Activated CD4-positive, alpha-beta T cell treated with anti-CD3 and anti-CD28 coated beads for 36 hours (primary cell): ENCODE data around the gene INTS6L. TPM values are rescaled to one million over a fixed set of nuclear protein-coding genes. Genes with fewer than 3 reads are reported as not detected.

Experiments used
- ATAC-seq: fragments of 200-7000 bp; cut with Tn5 transposase; one replicate; pipeline ENCODE4 v1.10.0; 2021; ENCODE audit warnings: mild to moderate bottlenecking, moderate library complexity
- CTCF ChIA-PET: fragments of 350-600 bp; sonication (Branson Sonifier 250); formaldehyde crosslinking; loops from one replicate; lab custom pipeline; 2021; ENCODE audit warnings: antibody characterized with exemption; lab: Charles Lee
- POLR2A ChIA-PET: fragments of 350-600 bp; sonication (Branson Sonifier 250); formaldehyde crosslinking; loops from one replicate; lab custom pipeline; 2021; ENCODE audit warnings: antibody characterized with exemption, inconsistent platforms; lab: Charles Lee
- DNase-seq: peaks from one replicate; pipeline ENCODE4 v3.0.0-alpha.2; 2020
- H3K27ac Mint-ChIP-seq: one replicate; pipeline ENCODE4 v1.8.0; 2021; ENCODE audit warnings: mixed read lengths
- H3K27me3 Mint-ChIP-seq: one replicate; pipeline ENCODE4 v1.8.0; 2021; ENCODE audit warnings: mixed read lengths
- H3K36me3 Mint-ChIP-seq: one replicate; pipeline ENCODE4 v1.8.0; 2021; ENCODE audit warnings: low read depth, mixed read lengths
- H3K4me1 Mint-ChIP-seq: one replicate; pipeline ENCODE4 v1.8.0; 2021; ENCODE audit warnings: mixed read lengths
- H3K4me3 Mint-ChIP-seq: one replicate; pipeline ENCODE4 v1.8.0; 2021; ENCODE audit warnings: mild to moderate bottlenecking, moderate library complexity, mixed read lengths
- H3K9me3 Mint-ChIP-seq: one replicate; pipeline ENCODE4 v1.8.0; 2021; ENCODE audit warnings: low read depth, mixed read lengths
- intact Hi-C, 2 experiments: fragments of 100-400 bp; cut with DNase I in 1 of 2; cut with micrococcal nuclease in 1 of 2; formaldehyde crosslinking; loops; one replicate each; pipeline versions ENCODE4 v1.14.2 to v1.15.1; 2022 to 2024; cut with DNase I, micrococcal nuclease
- total RNA-seq, 2 experiments: library from RNA; stranded (reverse); gene quantifications; one replicate each; pipeline ENCODE4 v1.2.3, GENCODE V29; 2021

INTS6L gene
- total RNA-seq, 2 experiments from 2014 or later = 24.1 to 26.0 TPM

DNA sequence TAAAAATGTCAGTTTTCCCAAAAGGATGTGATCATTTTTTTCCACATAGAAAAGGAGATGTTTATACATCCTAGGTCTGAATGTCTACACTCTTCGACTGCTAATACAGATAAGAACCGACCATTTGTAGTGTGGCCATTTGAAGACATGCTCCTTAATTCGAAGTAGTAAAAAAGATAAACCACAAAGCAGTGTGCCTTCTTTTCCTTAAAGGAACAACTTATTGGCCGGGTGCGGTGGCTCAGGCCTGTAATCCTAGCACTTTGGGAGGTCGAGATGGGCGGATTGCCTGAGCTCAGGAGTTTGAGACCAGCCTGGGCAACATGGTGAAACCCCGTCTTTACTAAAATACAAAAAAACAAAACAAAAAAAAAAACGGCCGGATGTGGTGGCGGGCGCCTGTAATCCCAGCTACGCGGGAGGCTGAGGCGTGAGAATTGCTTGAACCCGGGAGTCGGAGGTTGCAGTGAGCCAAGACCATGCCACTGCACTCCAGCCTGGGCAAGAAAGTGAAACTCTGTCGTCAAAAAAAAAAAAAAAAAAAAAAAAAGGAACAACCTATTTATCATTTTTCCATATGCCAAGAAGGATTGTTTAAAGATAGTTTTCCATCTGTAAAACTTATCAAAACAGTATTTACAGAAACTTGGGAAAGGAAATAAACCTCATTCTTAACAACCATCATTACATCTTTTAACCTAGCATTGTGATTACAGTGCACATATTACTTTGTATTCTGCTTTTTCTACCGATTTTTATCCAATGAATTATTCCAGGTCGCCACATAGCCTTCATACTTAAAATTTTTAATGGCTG is 2.6 kb downstream of the INTS6L start:
- DNase-seq (peak; percentile 24), ATAC-seq (no peak)
- H3K4me3 Mint-ChIP-seq = peak overlapping the region; percentile 99
- peaks cover 31% of the 10 kb centered on the region for H3K36me3 Mint-ChIP-seq
- ChIA-PET POLR2A (no interaction called here), CTCF (interaction anchor here (0.6 to 1.5 kb wide), 3 partner anchors 9 to 349 kb away, joined by 3 to 6 read pairs (median 4); no protein-coding TSS in a partner anchor)
- H3K27me3 Mint-ChIP-seq = no peaks in the 10 kb centered on the region
- H3K27ac Mint-ChIP-seq = peak overlapping the region; percentile 90
- intact Hi-C loops = loop anchor here (5.0 to 10.0 kb wide), 8 partner anchors 91 to 1342 kb away; partner anchors contain the start of genes FHL1 (in 1 of the 2), HTATSF1 (in 1 of the 2) and SLC9A6 (in 1 of the 2)
- peaks cover 48% of the 10 kb centered on the region for H3K4me1 Mint-ChIP-seq
- H3K9me3 Mint-ChIP-seq = no peaks in the 10 kb centered on the region

DNA sequence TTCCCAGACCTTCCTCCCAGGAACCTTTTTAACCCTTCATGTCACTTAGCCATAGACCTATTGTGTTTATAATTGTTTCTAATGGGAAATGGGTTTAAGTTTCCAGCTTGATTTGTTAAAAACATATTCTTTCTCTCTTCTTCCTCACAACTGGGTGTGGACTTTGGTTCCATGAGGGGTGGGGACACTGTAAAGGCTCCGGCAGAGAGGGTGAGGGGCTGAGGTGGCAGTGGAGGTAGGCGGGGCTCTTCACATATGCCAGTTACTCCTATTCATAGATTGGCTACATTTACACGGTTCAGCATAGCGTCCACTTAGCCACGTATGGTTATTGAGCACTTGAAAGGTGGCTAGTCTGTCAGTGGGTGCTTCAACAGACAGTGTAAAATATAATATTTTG is 7.8 kb downstream of the INTS6L start:
- ChIA-PET POLR2A (no interaction called here), CTCF (no interaction called here)
- no peak overlapping the region for H3K27ac Mint-ChIP-seq
- intact Hi-C loops = loop anchor here in 1 of 2 experiments (10.0 kb wide), 3 partner anchors 617 to 1337 kb away; partner anchors contain the start of gene FHL1
- DNase-seq = no peak
- H3K4me1 Mint-ChIP-seq = peaks cover 63% of the 10 kb centered on the region
- H3K36me3 Mint-ChIP-seq = peaks cover 31% of the 10 kb centered on the region
- no peak for ATAC-seq
- no peak overlapping the region for H3K4me3 Mint-ChIP-seq
- H3K27me3 Mint-ChIP-seq = no peaks in the 10 kb centered on the region
- no peaks in the 10 kb centered on the region for H3K9me3 Mint-ChIP-seq

DNA sequence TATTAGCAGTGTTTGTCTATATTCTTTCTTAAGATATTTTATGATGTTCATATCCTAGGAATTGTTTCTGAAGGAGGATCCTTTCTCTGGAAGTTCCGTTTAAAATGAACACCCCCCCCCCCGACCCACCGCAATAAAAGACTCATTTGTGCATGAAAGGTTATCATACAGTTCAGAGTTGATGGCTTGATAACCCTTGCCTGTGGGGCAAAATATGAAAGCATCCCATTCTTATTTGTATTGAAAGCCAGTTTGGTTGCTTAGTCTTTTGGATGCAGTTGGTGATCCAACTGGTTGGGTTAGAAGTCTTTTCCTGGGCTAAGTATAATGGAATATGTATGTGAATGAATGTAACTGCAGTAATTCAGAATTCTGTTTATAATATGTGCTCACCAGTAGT is 8.3 kb downstream of the INTS6L start:
- intact Hi-C loops = loop anchor here in 1 of 2 experiments (10.0 kb wide), 3 partner anchors 616 to 1336 kb away; partner anchors contain the start of gene FHL1
- H3K4me1 Mint-ChIP-seq = peaks cover 64% of the 10 kb centered on the region
- H3K9me3 Mint-ChIP-seq = no peaks in the 10 kb centered on the region
- H3K27ac Mint-ChIP-seq = no peak overlapping the region
- H3K4me3 Mint-ChIP-seq = no peak overlapping the region
- peaks cover 31% of the 10 kb centered on the region for H3K36me3 Mint-ChIP-seq
- DNase-seq (no peak), ATAC-seq (no peak)
- ChIA-PET CTCF (no interaction called here), POLR2A (no interaction called here)
- H3K27me3 Mint-ChIP-seq = no peaks in the 10 kb centered on the region

DNA sequence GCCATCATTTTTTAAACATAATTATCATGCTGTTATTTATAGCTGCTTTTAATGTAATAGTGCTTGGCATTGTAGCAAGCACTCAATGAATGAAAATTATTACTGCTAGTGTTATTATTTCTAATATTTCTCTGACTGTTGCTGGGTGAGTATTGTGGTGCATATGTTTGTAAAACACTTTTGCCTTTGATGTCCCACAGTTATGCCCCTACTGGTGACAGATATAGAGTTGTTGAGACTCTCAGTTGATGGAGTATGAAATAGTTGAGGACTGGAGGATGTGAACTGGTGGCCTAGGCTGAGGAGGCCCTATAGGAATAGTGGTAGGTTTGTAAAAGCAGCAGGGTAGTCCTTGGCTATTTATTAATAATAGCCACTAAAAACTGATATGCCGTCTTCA is 9.6 kb downstream of the INTS6L start:
- DNase-seq (no peak), ATAC-seq (no peak)
- H3K27me3 Mint-ChIP-seq = no peaks in the 10 kb centered on the region
- CTCF ChIA-PET = no interaction called here
- POLR2A ChIA-PET = no interaction called here
- H3K36me3 Mint-ChIP-seq = peaks cover 34% of the 10 kb centered on the region
- intact Hi-C loops = no loop called here
- H3K27ac Mint-ChIP-seq = no peak overlapping the region
- H3K4me1 Mint-ChIP-seq = peaks cover 59% of the 10 kb centered on the region
- no peaks in the 10 kb centered on the region for H3K9me3 Mint-ChIP-seq
- H3K4me3 Mint-ChIP-seq = no peak overlapping the region

DNA sequence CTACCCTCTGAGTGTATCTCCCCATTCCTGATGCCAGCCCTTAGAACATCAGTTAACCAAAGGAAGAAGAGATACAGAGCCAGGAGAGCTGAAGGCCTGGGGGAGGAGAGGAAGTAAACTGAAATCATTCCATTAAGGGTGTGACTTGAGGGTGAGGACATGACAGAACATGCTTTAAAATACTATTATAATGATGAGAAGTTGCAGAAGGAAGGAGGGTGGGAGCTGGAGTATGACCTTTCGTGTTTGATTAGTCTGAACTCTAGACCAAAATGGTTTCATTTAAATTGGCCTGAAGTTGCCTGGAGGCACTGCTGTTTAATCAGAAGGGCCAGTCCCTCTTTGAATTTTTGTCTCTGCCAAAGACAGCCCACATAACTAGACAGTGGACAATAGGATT is 11.4 kb downstream of the INTS6L start:
- intact Hi-C loops = no loop called here
- no peak for ATAC-seq
- DNase-seq = no peak
- CTCF ChIA-PET = interaction anchor here (1.0 to 2.3 kb wide), 2 partner anchors 10 to 47 kb away, joined by 3 to 6 read pairs; no protein-coding TSS in a partner anchor
- peak overlapping the region; percentile 56 for H3K27ac Mint-ChIP-seq
- POLR2A ChIA-PET = no interaction called here
- H3K36me3 Mint-ChIP-seq = peaks cover 27% of the 10 kb centered on the region
- peaks cover 63% of the 10 kb centered on the region for H3K4me1 Mint-ChIP-seq
- H3K27me3 Mint-ChIP-seq = no peaks in the 10 kb centered on the region
- H3K9me3 Mint-ChIP-seq = no peaks in the 10 kb centered on the region
- no peak overlapping the region for H3K4me3 Mint-ChIP-seq

DNA sequence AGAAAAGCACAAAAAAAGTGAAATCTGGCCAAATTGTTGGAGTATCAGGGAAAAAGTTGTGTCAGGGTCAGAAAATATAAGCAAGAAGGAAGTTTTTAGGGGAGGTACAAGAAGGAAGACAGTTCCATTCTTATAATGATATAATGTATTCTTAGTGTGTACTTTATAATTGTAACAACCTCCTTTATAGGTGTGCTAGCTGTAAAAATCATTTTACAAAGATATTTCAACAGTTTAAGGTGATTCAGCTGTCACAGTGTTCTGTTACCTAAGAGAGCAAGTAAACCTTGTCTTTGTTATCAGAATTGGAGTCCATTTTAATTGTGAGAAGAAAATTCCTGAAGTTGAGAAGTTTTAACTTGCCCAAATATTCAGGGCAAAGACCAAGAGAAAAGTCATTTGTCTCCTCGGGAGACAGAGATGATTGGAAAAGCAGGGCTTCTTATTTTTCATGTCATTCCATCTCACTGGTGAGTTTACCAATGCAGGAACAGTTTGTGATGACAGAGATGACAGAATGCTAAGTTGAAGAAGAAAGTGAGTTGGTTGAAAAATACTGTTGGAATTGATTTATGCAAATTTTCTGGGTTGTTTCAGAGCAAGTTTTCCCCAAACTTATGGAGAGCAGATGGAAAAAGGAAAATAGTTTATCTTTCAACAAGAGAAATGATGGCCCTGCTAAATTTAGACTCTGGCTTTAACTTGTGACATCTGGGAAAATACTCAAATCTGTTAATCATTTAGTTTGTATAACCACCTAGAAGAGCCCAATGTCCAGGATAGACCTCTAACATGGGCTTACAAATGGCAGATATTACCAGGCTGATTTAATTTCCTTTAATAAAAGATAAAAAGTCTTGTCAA is 14.8 kb downstream of the INTS6L start:
- intact Hi-C loops = no loop called here
- ATAC-seq (no peak), DNase-seq (no peak)
- peaks cover 72% of the 10 kb centered on the region for H3K4me1 Mint-ChIP-seq
- CTCF ChIA-PET = interaction anchor here (1.4 kb wide), 1 partner anchor 9 kb away, joined by 4 read pairs; no protein-coding TSS in a partner anchor
- no peak overlapping the region for H3K4me3 Mint-ChIP-seq
- H3K36me3 Mint-ChIP-seq = peaks cover 27% of the 10 kb centered on the region
- peak overlapping the region; percentile 74 for H3K27ac Mint-ChIP-seq
- H3K27me3 Mint-ChIP-seq = no peaks in the 10 kb centered on the region
- H3K9me3 Mint-ChIP-seq = no peaks in the 10 kb centered on the region
- POLR2A ChIA-PET = no interaction called here

DNA sequence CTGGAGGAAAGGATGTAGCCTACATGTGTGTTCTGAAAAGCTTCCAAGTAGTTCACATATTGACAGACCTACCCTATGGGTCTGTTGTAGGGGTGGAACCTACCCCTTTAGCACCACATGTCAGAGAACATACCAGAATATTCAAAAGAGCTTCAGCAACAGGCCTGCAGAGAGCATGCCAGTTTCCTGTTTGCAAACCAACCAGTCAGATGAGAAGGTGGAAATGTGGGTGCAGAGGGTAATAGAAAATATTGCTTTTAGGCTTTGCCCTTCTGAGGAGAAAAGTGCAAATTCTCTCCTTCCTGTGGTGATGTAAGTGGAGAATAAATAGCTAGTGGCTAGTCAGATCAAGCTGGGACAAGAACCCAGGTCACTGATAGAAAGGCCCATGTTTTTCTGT is 16.4 kb downstream of the INTS6L start:
- ChIA-PET CTCF (no interaction called here), POLR2A (interaction anchor here (1.0 kb wide), 1 partner anchor 12 kb away, joined by 4 read pairs; no protein-coding TSS in a partner anchor)

DNA sequence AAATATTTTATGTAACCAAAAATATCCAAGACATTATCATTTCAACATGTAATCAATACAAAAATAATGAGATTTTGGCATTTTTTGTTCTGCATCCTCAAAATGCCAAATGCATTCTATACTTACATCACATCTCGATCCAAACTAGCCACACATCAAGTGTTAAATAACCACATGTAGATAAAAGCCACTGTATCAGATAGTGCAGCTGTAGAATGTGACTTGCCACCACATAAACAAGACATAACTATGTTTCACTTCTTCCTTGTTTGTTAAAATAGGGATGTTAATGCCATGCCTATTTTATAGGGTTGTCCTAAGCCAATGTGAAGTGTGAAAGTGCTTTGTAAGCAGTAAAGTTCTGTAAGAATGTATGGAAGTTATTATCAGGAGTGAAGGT is 20.9 kb downstream of the INTS6L start:
- DNase-seq = no peak
- H3K27me3 Mint-ChIP-seq = no peaks in the 10 kb centered on the region
- peaks cover 15% of the 10 kb centered on the region for H3K36me3 Mint-ChIP-seq
- intact Hi-C loops = no loop called here
- POLR2A ChIA-PET = no interaction called here
- H3K9me3 Mint-ChIP-seq = no peaks in the 10 kb centered on the region
- CTCF ChIA-PET = no interaction called here
- H3K27ac Mint-ChIP-seq = no peak overlapping the region
- no peak for ATAC-seq
- peaks cover 52% of the 10 kb centered on the region for H3K4me1 Mint-ChIP-seq
- no peak overlapping the region for H3K4me3 Mint-ChIP-seq

More for the DNA sequence above, 16.4 kb downstream of the INTS6L start:
- Mint-ChIP-seq H3K4me3 (no peak overlapping the region), H3K27ac (peak overlapping the region; percentile 39), H3K36me3 (peaks cover 16% of the 10 kb centered on the region), H3K4me1 (peaks cover 61% of the 10 kb centered on the region), H3K27me3 (no peaks in the 10 kb centered on the region), H3K9me3 (no peaks in the 10 kb centered on the region)
- ATAC-seq (peak; percentile 78), DNase-seq (no peak)
- intact Hi-C loops = no loop called here

DNA sequence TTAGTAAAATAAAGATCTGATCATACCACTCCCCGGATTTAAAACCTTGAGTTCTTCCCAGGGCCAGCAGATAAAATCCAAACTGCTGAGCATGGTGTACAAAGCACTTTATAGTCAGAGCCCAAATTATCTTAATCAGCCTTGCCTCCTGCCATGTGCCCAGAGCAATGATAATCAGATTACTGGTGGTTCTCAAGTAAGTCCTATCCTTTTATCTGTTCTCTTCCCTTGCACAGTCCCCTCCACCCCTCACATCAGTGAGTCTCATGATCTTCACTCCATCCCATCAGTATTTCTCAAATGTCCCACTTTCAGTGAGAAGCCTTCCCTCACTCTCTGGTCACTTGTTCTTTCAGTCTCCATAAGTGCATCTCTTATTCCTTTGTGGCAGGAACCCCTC is 22.7 kb downstream of the INTS6L start:
- intact Hi-C loops = no loop called here
- Mint-ChIP-seq H3K27me3 (no peaks in the 10 kb centered on the region), H3K27ac (peak overlapping the region; percentile 40), H3K4me1 (peaks cover 39% of the 10 kb centered on the region), H3K36me3 (peaks cover 15% of the 10 kb centered on the region), H3K4me3 (no peak overlapping the region), H3K9me3 (no peaks in the 10 kb centered on the region)
- POLR2A ChIA-PET = no interaction called here
- ATAC-seq = no peak
- no peak for DNase-seq
- CTCF ChIA-PET = interaction anchor here (0.6 to 1.6 kb wide), 6 partner anchors 10 to 37 kb away, joined by 3 to 4 read pairs (median 3); no protein-coding TSS in a partner anchor

DNA sequence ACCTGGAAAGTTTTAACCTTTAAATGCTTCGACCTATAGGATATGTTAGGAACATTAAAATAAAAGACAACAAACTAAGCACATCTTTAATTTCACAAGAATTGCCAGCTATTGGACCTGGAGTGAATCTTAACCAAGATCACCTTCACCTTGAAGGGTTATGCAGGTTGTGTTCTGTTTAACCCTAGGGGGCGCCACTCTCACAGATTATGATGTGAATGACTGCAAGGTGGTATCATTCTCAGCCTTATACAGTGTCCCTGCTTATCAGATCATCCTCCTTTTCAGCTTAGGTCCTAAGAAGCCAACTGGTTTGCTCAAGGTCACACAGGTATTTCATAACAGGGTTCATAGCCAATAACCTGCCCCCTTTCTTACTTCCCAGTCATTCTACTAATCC is 23.5 kb downstream of the INTS6L start:
- DNase-seq = peak; percentile 60
- H3K27ac Mint-ChIP-seq = no peak overlapping the region
- ChIA-PET CTCF (interaction anchor here (0.6 to 2.0 kb wide), 9 partner anchors 9 to 36 kb away, joined by 3 to 5 read pairs (median 3); no protein-coding TSS in a partner anchor), POLR2A (no interaction called here)
- intact Hi-C loops = no loop called here
- peaks cover 32% of the 10 kb centered on the region for H3K4me1 Mint-ChIP-seq
- peaks cover 14% of the 10 kb centered on the region for H3K36me3 Mint-ChIP-seq
- peak; percentile 63 for ATAC-seq
- H3K9me3 Mint-ChIP-seq = no peaks in the 10 kb centered on the region
- H3K4me3 Mint-ChIP-seq = no peak overlapping the region
- no peaks in the 10 kb centered on the region for H3K27me3 Mint-ChIP-seq
